Activated T-cell treated with anti-CD3 and anti-CD28 coated beads, Interleukin-2, amount 50 U/mL, for 1 hour (primary cell): Measurements from ENCODE around the gene ABTB2.
A peak's percentile ranks its signal among the peaks of the same experiment; 100 is the strongest.
"Not testable (repeated sequence)": the region's sequence is repeated elsewhere in the genome, so short reads cannot be mapped to it uniquely, and the experiment has no call there.

Source experiments
- DNase-seq: peaks from one replicate; pipeline ENCODE4 v3.0.0-alpha.2; 2020

The ABTB2 gene

GRCh38 chr11:34256150-34256549, 101.7 kb downstream of the ABTB2 start:
- no peak for DNase-seq

GRCh38 chr11:34255101-34255500, 102.7 kb downstream of the ABTB2 start:
- no peak for DNase-seq

GRCh38 chr11:34254011-34254410, 103.8 kb downstream of the ABTB2 start:
- no peak for DNase-seq

- no peak for DNase-seq
Measured at GRCh38 chr11:34252651-34253050, 105.2 kb downstream of the ABTB2 start.

- DNase-seq = no peak
Measured at GRCh38 chr11:34252015-34252414, 105.8 kb downstream of the ABTB2 start.

GRCh38 chr11:34251589-34251980, 106.2 kb downstream of the ABTB2 start:
- no peak for DNase-seq

GRCh38 chr11:34250732-34251588, 106.8 kb downstream of the ABTB2 start:
- DNase-seq = peak; percentile 71

- DNase-seq = no peak
Measured at GRCh38 chr11:34250211-34250610, 107.6 kb downstream of the ABTB2 start.

GRCh38 chr11:34249439-34249838, 108.4 kb downstream of the ABTB2 start:
- DNase-seq = no peak

- not testable (repeated sequence) for DNase-seq
Measured at GRCh38 chr11:34246511-34246910, 111.3 kb downstream of the ABTB2 start.

- no peak for DNase-seq
Measured at GRCh38 chr11:34245041-34245440, 112.8 kb downstream of the ABTB2 start.

GRCh38 chr11:34243600-34244464, 114.0 kb downstream of the ABTB2 start:
- DNase-seq = no peak

- no peak for DNase-seq
Measured at GRCh38 chr11:34242037-34242625, 115.7 kb downstream of the ABTB2 start.

GRCh38 chr11:34240150-34240494, 117.7 kb downstream of the ABTB2 start:
- DNase-seq = no peak

GRCh38 chr11:34239465-34240149, 118.2 kb downstream of the ABTB2 start:
- DNase-seq = no peak

GRCh38 chr11:34238966-34239365, 118.8 kb downstream of the ABTB2 start:
- no peak for DNase-seq

GRCh38 chr11:34238533-34238932, 119.3 kb downstream of the ABTB2 start:
- no peak for DNase-seq

- DNase-seq = no peak
Measured at GRCh38 chr11:34236572-34236971, 121.2 kb downstream of the ABTB2 start.

- DNase-seq = no peak
Measured at GRCh38 chr11:34235591-34236071, 122.2 kb downstream of the ABTB2 start.

- no peak for DNase-seq
Measured at GRCh38 chr11:34235189-34235588, 122.6 kb downstream of the ABTB2 start.

- DNase-seq = peak; percentile 70
Measured at GRCh38 chr11:34234086-34234740, 123.6 kb downstream of the ABTB2 start.

GRCh38 chr11:34233215-34233614, 124.6 kb downstream of the ABTB2 start:
- no peak for DNase-seq
